ENCODE data around the gene TENM4.

TENM4 gene

DNA sequence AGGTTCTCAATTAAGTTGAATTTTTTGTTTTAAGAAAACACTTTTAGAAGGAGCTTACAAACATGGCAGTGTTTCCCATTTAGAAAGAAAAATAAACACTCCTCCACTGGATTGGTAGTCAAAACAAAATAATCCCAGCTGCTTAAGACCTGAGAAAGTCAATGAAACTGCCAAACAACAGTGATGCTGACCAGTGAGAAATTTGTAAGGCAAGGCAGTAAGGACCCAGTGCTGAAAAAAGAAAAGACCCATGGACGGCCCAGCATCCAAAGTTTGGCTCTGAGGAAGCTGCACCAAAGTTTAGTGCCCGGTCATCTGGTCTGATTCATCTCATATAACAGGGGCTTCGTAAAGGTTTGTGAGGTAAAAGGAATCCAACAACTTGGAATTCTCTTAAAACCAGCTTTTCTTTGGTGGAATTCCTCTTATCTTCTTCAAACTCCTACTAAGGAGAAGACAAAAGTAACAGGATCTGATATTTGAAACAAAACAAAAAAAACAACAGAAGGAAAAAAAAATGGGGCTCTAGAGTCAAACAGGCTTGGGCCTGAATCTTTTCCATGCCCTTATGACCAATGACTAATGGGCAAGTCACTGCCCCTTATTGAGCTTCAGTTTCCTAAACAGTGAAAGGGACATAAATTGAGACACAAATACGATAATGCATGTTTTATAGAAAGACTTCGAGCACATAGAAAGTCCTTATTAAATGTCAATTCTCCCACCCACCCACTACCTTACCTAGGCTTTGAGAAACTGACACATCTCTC is 483.2 kb downstream of the TENM4 start:
- TF ChIP-seq, protein P1, sequence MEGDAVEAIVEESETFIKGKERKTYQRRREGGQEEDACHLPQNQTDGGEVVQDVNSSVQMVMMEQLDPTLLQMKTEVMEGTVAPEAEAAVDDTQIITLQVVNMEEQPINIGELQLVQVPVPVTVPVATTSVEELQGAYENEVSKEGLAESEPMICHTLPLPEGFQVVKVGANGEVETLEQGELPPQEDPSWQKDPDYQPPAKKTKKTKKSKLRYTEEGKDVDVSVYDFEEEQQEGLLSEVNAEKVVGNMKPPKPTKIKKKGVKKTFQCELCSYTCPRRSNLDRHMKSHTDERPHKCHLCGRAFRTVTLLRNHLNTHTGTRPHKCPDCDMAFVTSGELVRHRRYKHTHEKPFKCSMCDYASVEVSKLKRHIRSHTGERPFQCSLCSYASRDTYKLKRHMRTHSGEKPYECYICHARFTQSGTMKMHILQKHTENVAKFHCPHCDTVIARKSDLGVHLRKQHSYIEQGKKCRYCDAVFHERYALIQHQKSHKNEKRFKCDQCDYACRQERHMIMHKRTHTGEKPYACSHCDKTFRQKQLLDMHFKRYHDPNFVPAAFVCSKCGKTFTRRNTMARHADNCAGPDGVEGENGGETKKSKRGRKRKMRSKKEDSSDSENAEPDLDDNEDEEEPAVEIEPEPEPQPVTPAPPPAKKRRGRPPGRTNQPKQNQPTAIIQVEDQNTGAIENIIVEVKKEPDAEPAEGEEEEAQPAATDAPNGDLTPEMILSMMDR (IDR thresholded peaks at IDR 0.05; ENCODE audit: low read depth, low read length, poor library complexity, severe bottlenecking): no peak
- TF ChIP-seq EZH2phosphoT487 (IDR thresholded peaks at IDR 0.05; ENCODE audit: borderline replicate concordance, low read length): no peak
- no peak overlapping the region for H3K4me2 ChIP-seq (ENCODE audit: low read length)
- no peaks in the 10 kb centered on the region for H3F3A ChIP-seq (ENCODE audit: control insufficient read depth, insufficient read depth)
- no peaks in the 10 kb centered on the region for H3K79me2 ChIP-seq (ENCODE audit: control insufficient read depth, low read length)
- no peaks in the 10 kb centered on the region for H4K20me1 ChIP-seq (ENCODE audit: control insufficient read depth, insufficient read depth, low read depth, low read length)
- no peaks in the 10 kb centered on the region for H3K4me1 ChIP-seq (ENCODE audit: control insufficient read depth, low read length)
- H3K36me3 ChIP-seq (ENCODE audit: control insufficient read depth, low read length): no peaks in the 10 kb centered on the region
- H3K27ac ChIP-seq (ENCODE audit: low read depth, low read length): no peak overlapping the region
- no peaks in the 10 kb centered on the region for H3K9me2 ChIP-seq (replicated peaks; ENCODE audit: control insufficient read depth, low read length)
- H3K27me3 ChIP-seq (ENCODE audit: control insufficient read depth, low read length): peaks cover 2% of the 10 kb centered on the region; the same call in 1 of the 2 replicates
- no peak overlapping the region for H3K4me3 ChIP-seq (ENCODE audit: low read length)
- H3K9me3 ChIP-seq (ENCODE audit: control insufficient read depth, insufficient read depth, low read length): no peaks in the 10 kb centered on the region

DNA sequence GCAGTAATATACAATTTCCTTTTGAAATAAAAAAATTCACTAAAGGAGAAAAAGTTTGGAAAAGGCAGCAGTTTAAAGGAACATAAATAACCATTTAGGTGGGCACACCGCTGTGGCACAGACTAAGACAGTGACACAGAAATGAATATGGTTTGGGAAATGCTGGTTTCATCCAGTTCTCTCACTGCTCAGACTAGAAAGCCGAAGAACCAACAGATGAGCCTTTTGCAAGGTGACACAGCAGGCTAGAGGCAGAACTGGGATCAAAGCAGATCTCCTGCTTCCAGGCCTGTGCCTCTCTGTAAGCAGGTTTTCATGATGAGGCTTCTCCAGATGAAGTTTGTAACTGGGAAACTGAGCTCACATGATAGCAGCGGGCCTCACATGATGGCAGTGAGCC is 486.1 kb downstream of the TENM4 start:
- no peaks in the 10 kb centered on the region for H3K36me3 ChIP-seq (ENCODE audit: control insufficient read depth, low read length)
- H3F3A ChIP-seq (ENCODE audit: control insufficient read depth, insufficient read depth): no peaks in the 10 kb centered on the region
- TF ChIP-seq, protein P1 (IDR thresholded peaks at IDR 0.05; ENCODE audit: low read depth, low read length, poor library complexity, severe bottlenecking): no peak
- TF ChIP-seq EZH2phosphoT487 (IDR thresholded peaks at IDR 0.05; ENCODE audit: borderline replicate concordance, low read length): no peak
- no peaks in the 10 kb centered on the region for H4K20me1 ChIP-seq (ENCODE audit: control insufficient read depth, insufficient read depth, low read depth, low read length)
- no peak overlapping the region for H3K27ac ChIP-seq (ENCODE audit: low read depth, low read length)
- H3K27me3 ChIP-seq (ENCODE audit: control insufficient read depth, low read length): no peaks in the 10 kb centered on the region; the same call in 1 of the 2 replicates
- H3K4me2 ChIP-seq (ENCODE audit: low read length): no peak overlapping the region
- H3K9me2 ChIP-seq (replicated peaks; ENCODE audit: control insufficient read depth, low read length): no peaks in the 10 kb centered on the region
- no peaks in the 10 kb centered on the region for H3K4me1 ChIP-seq (ENCODE audit: control insufficient read depth, low read length)
- no peaks in the 10 kb centered on the region for H3K9me3 ChIP-seq (ENCODE audit: control insufficient read depth, insufficient read depth, low read length)
- H3K4me3 ChIP-seq (ENCODE audit: low read length): no peak overlapping the region
- H3K79me2 ChIP-seq (ENCODE audit: control insufficient read depth, low read length): no peaks in the 10 kb centered on the region

DNA sequence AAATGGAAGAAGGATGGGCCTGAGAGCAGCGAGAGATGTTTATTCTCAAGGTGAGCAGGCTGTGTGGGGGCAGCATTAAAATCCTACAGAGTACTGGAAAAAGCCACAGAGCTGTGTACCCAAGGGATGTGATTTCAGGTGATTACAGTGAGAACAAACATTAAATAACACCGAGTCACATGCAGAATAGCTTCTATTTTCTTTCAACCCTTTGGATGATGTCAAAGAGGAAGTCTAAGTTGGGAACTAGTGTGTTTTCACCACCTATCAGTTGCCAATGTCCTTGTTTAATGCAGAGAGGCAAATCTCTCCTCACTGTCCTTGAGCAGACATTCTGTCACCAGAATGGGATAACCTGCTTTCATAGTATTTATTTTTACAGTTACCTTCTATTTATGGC is 486.6 kb downstream of the TENM4 start:
- H3F3A ChIP-seq (ENCODE audit: control insufficient read depth, insufficient read depth): no peaks in the 10 kb centered on the region
- no peak for TF ChIP-seq EZH2phosphoT487 (IDR thresholded peaks at IDR 0.05; ENCODE audit: borderline replicate concordance, low read length)
- TF ChIP-seq, protein P1 (IDR thresholded peaks at IDR 0.05; ENCODE audit: low read depth, low read length, poor library complexity, severe bottlenecking): no peak
- H3K27me3 ChIP-seq (ENCODE audit: control insufficient read depth, low read length): no peaks in the 10 kb centered on the region; the same call in 1 of the 2 replicates
- H3K4me1 ChIP-seq (ENCODE audit: control insufficient read depth, low read length): no peaks in the 10 kb centered on the region
- H3K27ac ChIP-seq (ENCODE audit: low read depth, low read length): no peak overlapping the region
- H3K4me3 ChIP-seq (ENCODE audit: low read length): no peak overlapping the region
- H3K79me2 ChIP-seq (ENCODE audit: control insufficient read depth, low read length): no peaks in the 10 kb centered on the region
- H3K4me2 ChIP-seq (ENCODE audit: low read length): no peak overlapping the region
- H3K9me2 ChIP-seq (replicated peaks; ENCODE audit: control insufficient read depth, low read length): no peaks in the 10 kb centered on the region
- H3K36me3 ChIP-seq (ENCODE audit: control insufficient read depth, low read length): no peaks in the 10 kb centered on the region
- no peaks in the 10 kb centered on the region for H3K9me3 ChIP-seq (ENCODE audit: control insufficient read depth, insufficient read depth, low read length)
- H4K20me1 ChIP-seq (ENCODE audit: control insufficient read depth, insufficient read depth, low read depth, low read length): no peaks in the 10 kb centered on the region

Data from DOHH2 (cell line).